Measurements from ENCODE around the gene BMP6. TPM values are rescaled to one million over a fixed set of nuclear protein-coding genes. Genes with fewer than 3 reads are reported as not detected.

The BMP6 gene
- polyA plus RNA-seq, 1 donor (not counting 4 experiments of a cell fraction or from before 2014, with no cell fraction given): 0.05 TPM

- Histone ChIP-seq H3K4me2 (ENCODE audit: control insufficient read depth, extremely low read depth, insufficient read depth, low read depth, low read length) (no peak overlapping the region), H3K27ac (ENCODE audit: control insufficient read depth, insufficient read depth, low read length) (no peak overlapping the region), H2AFZ (ENCODE audit: control insufficient read depth, low read length) (no peak overlapping the region), H3K9me3 (ENCODE audit: control insufficient read depth, low read depth, low read length) (no peaks in the 10 kb centered on the region), H3K27me3 (ENCODE audit: control insufficient read depth, extremely low read depth, insufficient read depth, low read length) (peaks cover 16% of the 10 kb centered on the region), H3K79me2 (ENCODE audit: control insufficient read depth, insufficient read depth, low read length) (no peaks in the 10 kb centered on the region), H3K4me3 (ENCODE audit: control insufficient read depth in 2 of 3, extremely low read depth in 1 of 3, insufficient read depth in 2 of 3, low read depth in 1 of 3, low read length in 3 of 3) (no peak overlapping the region), H3K4me1 (ENCODE audit: control insufficient read depth, extremely low read depth, insufficient read depth, low read length) (no peaks in the 10 kb centered on the region), H4K20me1 (ENCODE audit: control insufficient read depth, extremely low read depth, insufficient read depth, low read length) (no peaks in the 10 kb centered on the region), H3K9me1 (ENCODE audit: control insufficient read depth, extremely low read depth, insufficient read depth, low read length) (no peaks in the 10 kb centered on the region), H3K9ac (ENCODE audit: control insufficient read depth, extremely low read depth, insufficient read depth, low read length) (no peak overlapping the region), H3K36me3 (ENCODE audit: control insufficient read depth in 2 of 2, extremely low read depth in 1 of 2, insufficient read depth in 2 of 2, low read length in 2 of 2) (no peaks in the 10 kb centered on the region)
- DNase-seq (ENCODE audit: low read depth, low spot score): no peak
- dilution Hi-C loops (cut with MboI; ENCODE audit: extremely low pct_ligation_motif_present, low sequenced_read_pairs): no loop called here
- no peak for TF ChIP-seq EZH2 (IDR thresholded peaks at IDR 0.05; ENCODE audit: low read length)
- TF ChIP-seq CTCF (optimal IDR thresholded peaks at IDR 0.05 in 1 of 3, IDR thresholded peaks at IDR 0.05 in 1 of 3, conservative IDR thresholded peaks at IDR 0.05 in 1 of 3; ENCODE audit: extremely low read depth in 1 of 3, insufficient read depth in 2 of 3, low read length in 3 of 3): no peak
- no peak for FAIRE-seq
These were observed 35.2 kb downstream of the BMP6 start for GRCh38 chr6:7761051-7761450.

GRCh38 chr6:7762760-7763159 is 36.9 kb downstream of the BMP6 start:
- Histone ChIP-seq H3K9me3 (ENCODE audit: control insufficient read depth, low read depth, low read length) (no peaks in the 10 kb centered on the region), H3K4me1 (ENCODE audit: control insufficient read depth, extremely low read depth, insufficient read depth, low read length) (no peaks in the 10 kb centered on the region), H3K9me1 (ENCODE audit: control insufficient read depth, extremely low read depth, insufficient read depth, low read length) (no peaks in the 10 kb centered on the region), H3K27me3 (ENCODE audit: control insufficient read depth, extremely low read depth, insufficient read depth, low read length) (peaks cover 16% of the 10 kb centered on the region), H3K4me2 (ENCODE audit: control insufficient read depth, extremely low read depth, insufficient read depth, low read depth, low read length) (no peak overlapping the region), H3K4me3 (ENCODE audit: control insufficient read depth in 2 of 3, extremely low read depth in 1 of 3, insufficient read depth in 2 of 3, low read depth in 1 of 3, low read length in 3 of 3) (no peak overlapping the region), H3K27ac (ENCODE audit: control insufficient read depth, insufficient read depth, low read length) (no peak overlapping the region), H3K36me3 (ENCODE audit: control insufficient read depth in 2 of 2, extremely low read depth in 1 of 2, insufficient read depth in 2 of 2, low read length in 2 of 2) (no peaks in the 10 kb centered on the region), H4K20me1 (ENCODE audit: control insufficient read depth, extremely low read depth, insufficient read depth, low read length) (no peaks in the 10 kb centered on the region), H3K79me2 (ENCODE audit: control insufficient read depth, insufficient read depth, low read length) (no peaks in the 10 kb centered on the region), H2AFZ (ENCODE audit: control insufficient read depth, low read length) (no peak overlapping the region), H3K9ac (ENCODE audit: control insufficient read depth, extremely low read depth, insufficient read depth, low read length) (no peak overlapping the region)
- TF ChIP-seq EZH2 (IDR thresholded peaks at IDR 0.05; ENCODE audit: low read length): no peak
- TF ChIP-seq CTCF (optimal IDR thresholded peaks at IDR 0.05 in 1 of 3, IDR thresholded peaks at IDR 0.05 in 1 of 3, conservative IDR thresholded peaks at IDR 0.05 in 1 of 3; ENCODE audit: extremely low read depth in 1 of 3, insufficient read depth in 2 of 3, low read length in 3 of 3): no peak
- DNase-seq (ENCODE audit: low read depth, low spot score): no peak
- dilution Hi-C loops (cut with MboI; ENCODE audit: extremely low pct_ligation_motif_present, low sequenced_read_pairs): no loop called here
- FAIRE-seq: no peak

Measured in keratinocyte (primary cell).